SH-SY5Y (cell line): ENCODE measurements around the gene S100A9.

Experiments used
- GATA2 ChIP-seq: IDR thresholded peaks from 2 replicates; pipeline ENCODE4 v1.6.1; 2011; ENCODE audit warnings: mild to moderate bottlenecking, low read depth, low read length
- GATA3 ChIP-seq: IDR thresholded peaks from 2 replicates; pipeline ENCODE4 v1.6.1; 2011; ENCODE audit warnings: low read depth, mild to moderate bottlenecking, low read length, moderate library complexity

DNA sequence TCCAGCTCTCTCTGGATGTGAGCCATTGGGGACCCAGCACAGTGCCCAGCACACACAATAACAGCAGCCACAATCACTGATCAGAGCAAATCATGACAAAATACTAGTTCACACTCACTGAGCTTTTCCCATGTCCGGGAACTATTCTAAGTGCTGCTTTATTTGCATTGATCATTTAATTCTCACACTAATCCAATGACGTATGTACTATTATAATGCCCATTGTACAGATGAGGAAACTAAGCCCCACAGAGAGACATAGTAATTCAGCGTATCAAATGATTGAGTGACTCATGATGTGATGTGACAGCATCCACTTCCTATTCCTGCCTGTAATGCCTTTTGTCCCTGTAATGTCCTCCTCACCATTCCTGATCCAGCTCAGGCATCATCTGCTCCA lies 35.2 kb downstream of the S100A9 start:
- TF ChIP-seq GATA3 (no peak), GATA2 (no peak)
